Heart left ventricle (tissue), 16 donors: Measurements from ENCODE around the gene CD99L2. TPM values are rescaled to one million over a fixed set of nuclear protein-coding genes. Genes with fewer than 3 reads are reported as not detected.
"Not testable (repeated sequence)": the region's sequence is repeated elsewhere in the genome, so short reads cannot be mapped to it uniquely, and the experiment has no call there.

Experiments used
- ATAC-seq, 4 donors: fragments of 200-7000 bp; cut with Tn5 transposase; one replicate each; pipeline ENCODE4 v1.9.1; 2020 to 2022; ENCODE audit warnings: moderate library complexity in 4 of 4, mild to moderate bottlenecking in 3 of 4, moderate number of reproducible peaks in 1 of 4
- DNase-seq, 5 donors: peaks; one replicate each; pipeline ENCODE4 v3.0.0-alpha.2; 2020
- H3K27ac ChIP-seq, 12 donors: fragments of 200-600 bp; sonication (generic) in 4 of 12; one replicate each; pipeline versions ENCODE4 v1.5.0 to v1.8.0; 2016 to 2022; ENCODE audit warnings: mild to moderate bottlenecking in 2 of 12
- H3K27me3 ChIP-seq, 9 donors: fragments of 200-600 bp; sonication (generic) in 2 of 9; one replicate each; pipeline versions ENCODE4 v1.5.1 to v1.8.0; 2016 to 2022; ENCODE audit warnings: mild to moderate bottlenecking in 3 of 9
- H3K36me3 ChIP-seq, 9 donors: fragments of 200-600 bp; sonication (generic) in 2 of 9; one replicate each; pipeline versions ENCODE4 v1.5.0 to v1.8.0; 2018 to 2022; ENCODE audit warnings: mild to moderate bottlenecking in 2 of 9
- H3K4me1 ChIP-seq, 12 donors: fragments of 200-600 bp; sonication (generic) in 4 of 12; one replicate each; pipeline versions ENCODE4 v1.5.0 to v1.8.0; 2016 to 2022; ENCODE audit warnings: mild to moderate bottlenecking in 3 of 12
- H3K4me3 ChIP-seq, 12 donors: fragments of 200-600 bp; sonication (generic) in 4 of 12; one replicate each; pipeline versions ENCODE4 v1.5.0 to v1.8.0; 2017 to 2022; ENCODE audit warnings: mild to moderate bottlenecking in 9 of 12, moderate library complexity in 4 of 12
- H3K9me3 ChIP-seq, 12 donors: fragments of 200-600 bp; sonication (generic) in 4 of 12; one replicate each; pipeline versions ENCODE4 v1.5.0 to v1.8.0; 2016 to 2022; ENCODE audit warnings: mild to moderate bottlenecking in 1 of 12
- POLR2A ChIP-seq, 2 donors: fragments of 450-650 bp; IDR thresholded peaks; one replicate each; pipeline ENCODE4 v1.6.1; 2017; ENCODE audit warnings: antibody characterized with exemption in 2 of 2, mild to moderate bottlenecking in 2 of 2, moderate library complexity in 2 of 2
- WGBS, 4 donors: extraction: QIAGEN DNeasy Blood & Tissue Kit in 2 of 4; methylation state at CpG; one replicate each; pipeline versions ENCODE4 v1.1.5 to v1.1.7; 2013 to 2018; 5-methylcytosine and 5-hydroxymethylcytosine counted together
- intact Hi-C, 10 donors: fragments of 100-400 bp; cut with DNase I; formaldehyde crosslinking; loops; one replicate each; pipeline versions ENCODE4 v1.11.1 to v1.14.2; 2022
- polyA plus RNA-seq, 2 donors: library from polyadenylated mRNA; stranded (reverse); fragments of 200-250 nt; gene quantifications; one replicate each; pipeline ENCODE4 v1.2.3, GENCODE V29; 2013
- total RNA-seq, 9 donors: library from RNA; depleted of rRNA in 2 of 9; stranded (reverse); fragments of >200 nt in 2 of 9; fragmentation: NEBNext Ultra II Directional in 3 of 9; extraction: Animal tissue kit (Norgen Biotek cat#: 25700) in 3 of 9; gene quantifications; one replicate each; pipeline versions ENCODE4 v1.1.0 to v1.2.4, GENCODE V29; 2016 to 2023
- TF ChIP-seq, protein P1 (sequence below), 12 donors: fragments of 200-600 bp; sonication (generic) in 4 of 12; IDR thresholded peaks; one replicate each; pipeline versions ENCODE4 v1.5.0 to v1.8.0; 2018 to 2022; ENCODE audit warnings: antibody characterized with exemption in 12 of 12, mild to moderate bottlenecking in 5 of 12
- donor health status: ischemic (EF 13 %, LVEDD 7.1; RV severe dilation, severe dysfunction).
- donor health status: healthy with polysubstance abuse.
- donor health status: DM: no; HTN: yes; CAD: no.
- donor health status: DM: no; HTN: no; CAD: no.
- donor health status: ischemic (EF 25% LVEDD 6.9; RV normal size, moderate dysfunction).
- donor health status: ischemic (EF 25% LVEDD 5.7; RV mildly dilated, moderate dysfunction).
- donor health status: healthy.
- donor health status: DM: yes; HTN: yes; CAD: no.
- donor health status: ischemic (EF 35%, LVEDD 5.7; RV mildly dilated, moderate dysfunction).
- donor health status: nonischemic (EF 11% LVEDD 7.7; RV severe dilation, severe dysfunction).
- donor health status: DM: yes; HTN: yes; CAD: no.
- donor health status: PGD.
- donor health status: ischemic (EF 29% LVEDD 5.4; RV normal size, mild dysfunction).
- donor health status: nonischemic (EF 23%, LVEDD 6.1; RV moderate dilation, normal function).

The CD99L2 gene
- total and polyA plus RNA-seq, 11 donors: 51.9 to 115 (median 82.1) TPM

DNA sequence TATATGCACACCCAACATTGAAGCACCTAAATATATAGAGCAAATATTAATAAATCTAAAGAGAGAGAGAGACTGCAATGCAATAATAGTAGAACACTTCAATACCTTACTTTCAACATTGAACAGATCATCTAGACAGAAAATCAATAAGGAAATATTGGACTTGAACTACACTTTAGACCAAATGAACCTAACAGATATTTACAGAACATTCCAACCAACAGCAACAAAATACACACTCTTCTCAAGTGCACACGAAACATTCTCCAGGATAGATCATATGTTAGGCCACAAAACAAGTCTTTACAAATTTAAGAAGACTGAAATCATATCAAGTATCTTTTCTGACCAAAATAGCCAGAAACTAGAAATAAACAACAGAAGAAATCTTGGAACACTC is 66.6 kb downstream of the CD99L2 start:
- no peaks in the 10 kb centered on the region for H3K4me1 ChIP-seq
- TF ChIP-seq, protein P1, sequence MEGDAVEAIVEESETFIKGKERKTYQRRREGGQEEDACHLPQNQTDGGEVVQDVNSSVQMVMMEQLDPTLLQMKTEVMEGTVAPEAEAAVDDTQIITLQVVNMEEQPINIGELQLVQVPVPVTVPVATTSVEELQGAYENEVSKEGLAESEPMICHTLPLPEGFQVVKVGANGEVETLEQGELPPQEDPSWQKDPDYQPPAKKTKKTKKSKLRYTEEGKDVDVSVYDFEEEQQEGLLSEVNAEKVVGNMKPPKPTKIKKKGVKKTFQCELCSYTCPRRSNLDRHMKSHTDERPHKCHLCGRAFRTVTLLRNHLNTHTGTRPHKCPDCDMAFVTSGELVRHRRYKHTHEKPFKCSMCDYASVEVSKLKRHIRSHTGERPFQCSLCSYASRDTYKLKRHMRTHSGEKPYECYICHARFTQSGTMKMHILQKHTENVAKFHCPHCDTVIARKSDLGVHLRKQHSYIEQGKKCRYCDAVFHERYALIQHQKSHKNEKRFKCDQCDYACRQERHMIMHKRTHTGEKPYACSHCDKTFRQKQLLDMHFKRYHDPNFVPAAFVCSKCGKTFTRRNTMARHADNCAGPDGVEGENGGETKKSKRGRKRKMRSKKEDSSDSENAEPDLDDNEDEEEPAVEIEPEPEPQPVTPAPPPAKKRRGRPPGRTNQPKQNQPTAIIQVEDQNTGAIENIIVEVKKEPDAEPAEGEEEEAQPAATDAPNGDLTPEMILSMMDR (IDR thresholded peaks at IDR 0.05): no peak
- TF ChIP-seq POLR2A (IDR thresholded peaks at IDR 0.05): no peak
- H3K9me3 ChIP-seq: peaks cover 0 to 19% (median 0%) of the 10 kb centered on the region in 12 donors
- no peaks in the 10 kb centered on the region for H3K27me3 ChIP-seq
- H3K4me3 ChIP-seq: no peak overlapping the region
- 56 to 95% (median 81%) methylated on average over 1 of the region's 1 CpG for WGBS, 4 donors
- intact Hi-C loops: no loop called here
- DNase-seq (no peak), ATAC-seq (no peak)
- H3K27ac ChIP-seq: no peak overlapping the region
- peaks cover 0 to 19% (median 0%) of the 10 kb centered on the region in 9 donors for H3K36me3 ChIP-seq

DNA sequence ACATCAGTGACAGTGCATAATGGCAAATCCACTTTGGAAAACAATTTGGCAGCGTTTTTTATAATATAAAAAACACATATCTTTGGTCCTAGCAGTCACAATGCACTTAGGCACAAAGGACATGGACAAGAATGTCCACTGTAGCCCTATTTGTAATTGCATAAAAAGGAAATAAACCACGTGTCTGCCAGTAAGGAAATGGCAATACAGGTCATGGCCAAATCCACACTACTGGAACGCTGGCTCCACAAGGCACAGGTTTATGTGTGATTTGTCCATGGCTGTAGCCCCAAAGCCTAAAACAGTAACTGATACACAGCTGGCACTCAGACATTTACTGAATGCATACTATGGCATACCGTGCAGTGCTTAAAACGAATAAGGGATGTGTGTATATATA is 69.7 kb downstream of the CD99L2 start:
- Histone ChIP-seq H3K27ac (no peak overlapping the region), H3K4me1 (no peaks in the 10 kb centered on the region), H3K36me3 (peaks cover 0 to 19% (median 0%) of the 10 kb centered on the region in 9 donors), H3K27me3 (no peaks in the 10 kb centered on the region), H3K4me3 (no peak overlapping the region), H3K9me3 (peaks cover 0 to 7% (median 0%) of the 10 kb centered on the region in 12 donors)
- TF ChIP-seq, protein P1 (IDR thresholded peaks at IDR 0.05): no peak
- TF ChIP-seq POLR2A (IDR thresholded peaks at IDR 0.05): no peak
- DNase-seq (no peak), ATAC-seq (no peak)
- intact Hi-C loops: no loop called here
- 64 to 82% (median 72%) methylated on average over 5 of the region's 5 CpGs for WGBS, 4 donors

DNA sequence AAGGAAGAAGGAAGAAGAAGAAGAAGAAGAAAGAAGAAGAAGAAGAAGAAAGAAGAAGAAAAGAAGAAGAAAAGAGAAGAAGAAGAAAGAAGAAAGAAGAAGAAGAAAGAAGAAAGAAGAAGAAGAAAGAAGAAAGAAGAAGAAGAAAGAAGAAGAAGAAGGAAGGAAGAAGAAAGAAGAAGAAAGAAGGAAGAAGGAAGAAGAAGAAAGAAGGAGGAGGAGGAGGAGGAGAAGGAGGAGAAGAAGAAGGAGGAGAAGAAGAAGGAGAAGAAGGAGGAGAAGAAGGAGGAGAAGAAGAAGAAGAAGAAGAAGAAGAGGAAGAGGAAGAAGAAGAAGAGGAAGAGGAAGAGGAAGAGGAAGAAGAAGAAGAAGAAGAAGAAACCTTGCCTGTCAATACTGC is 74.1 kb downstream of the CD99L2 start:
- H3K36me3 ChIP-seq, H3K4me3 ChIP-seq, H3K27me3 ChIP-seq, H3K4me1 ChIP-seq, H3K27ac ChIP-seq, DNase-seq, intact Hi-C loops, ATAC-seq: not testable (repeated sequence)
- peaks cover 0 to 17% (median 5%) of the 10 kb centered on the region in 12 donors for H3K9me3 ChIP-seq

DNA sequence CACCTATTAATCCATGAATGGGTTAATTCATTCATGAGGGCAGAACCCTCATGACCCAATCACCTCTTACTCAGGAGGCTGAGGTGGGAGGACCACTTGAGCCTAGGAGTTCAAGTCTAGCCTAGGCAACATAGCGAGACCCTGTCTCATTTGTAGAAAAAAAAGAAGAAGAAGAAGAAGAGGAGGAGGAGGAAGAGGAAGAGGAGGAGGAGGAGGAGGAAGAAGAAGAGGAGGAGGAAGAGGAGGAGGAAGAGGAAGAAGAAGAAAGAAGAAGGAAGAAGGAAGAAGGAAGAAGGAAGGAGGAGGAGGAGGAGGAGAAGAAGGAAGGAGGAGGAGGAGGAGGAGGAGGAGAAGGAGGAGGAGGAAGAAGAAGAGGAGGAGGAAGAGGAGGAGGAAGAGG is 74.6 kb downstream of the CD99L2 start:
- intact Hi-C loops: not testable (repeated sequence)

DNA sequence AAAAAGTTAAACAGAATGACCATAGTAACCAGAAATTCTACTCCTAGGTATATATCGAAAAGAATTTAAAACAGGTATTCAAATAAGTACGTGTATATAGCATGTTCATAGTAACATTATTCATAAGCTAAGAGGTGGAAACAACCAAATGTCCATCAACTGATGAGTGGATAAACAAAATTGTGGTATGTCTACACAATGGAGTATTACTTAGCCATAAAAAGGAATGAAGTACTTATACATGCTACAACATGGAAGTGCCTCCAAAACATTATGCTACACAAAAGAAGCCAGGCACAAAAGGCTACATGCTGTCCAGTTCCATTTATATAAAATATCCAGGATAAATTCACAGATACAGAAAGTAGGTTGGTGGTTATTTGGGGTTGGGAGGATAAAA is 76.5 kb downstream of the CD99L2 start:
- Histone ChIP-seq H3K9me3 (peaks cover 0 to 23% (median 5%) of the 10 kb centered on the region in 12 donors), H3K36me3 (no peaks in the 10 kb centered on the region), H3K27ac (no peak overlapping the region), H3K4me1 (no peaks in the 10 kb centered on the region), H3K4me3 (no peak overlapping the region), H3K27me3 (no peaks in the 10 kb centered on the region)
- intact Hi-C loops: no loop called here
- ATAC-seq (no peak), DNase-seq (no peak)
- no peak for TF ChIP-seq POLR2A (IDR thresholded peaks at IDR 0.05)
- TF ChIP-seq, protein P1 (IDR thresholded peaks at IDR 0.05): no peak
- 80 to 97% (median 91%) methylated on average over 2 of the region's 2 CpGs for WGBS, 4 donors

More for the DNA sequence above, 74.6 kb downstream of the CD99L2 start:
- H3K27me3 ChIP-seq, H3K36me3 ChIP-seq, H3K27ac ChIP-seq, ATAC-seq, H3K4me3 ChIP-seq, DNase-seq, H3K4me1 ChIP-seq: not testable (repeated sequence)
- H3K9me3 ChIP-seq: peaks cover 0 to 17% (median 5%) of the 10 kb centered on the region in 12 donors
- WGBS, 4 donors: 79 to 98% (median 96%) methylated on average over 1 of the region's 1 CpG
